Measurements from ENCODE around the gene UNC13D. TPM values are rescaled to one million over a fixed set of nuclear protein-coding genes. Genes with fewer than 3 reads are reported as not detected.

UNC13D gene
- total RNA-seq, 1 donor from 2014 or later = 3.1 TPM

- peak overlapping the region; percentile 69 for H3K4me3 Mint-ChIP-seq
- peaks cover 19% of the 10 kb centered on the region for H3K4me1 Mint-ChIP-seq
- H3K9me3 Mint-ChIP-seq = no peaks in the 10 kb centered on the region
- H3K27ac Mint-ChIP-seq (ENCODE audit: unreplicated experiment) = peak overlapping the region; percentile 67
- no peak for TF ChIP-seq CTCF (conservative IDR thresholded peaks at IDR 0.05)
- no peak for DNase-seq (ENCODE audit: low read depth, low spot score)
- no peaks in the 10 kb centered on the region for H3K36me3 Mint-ChIP-seq (ENCODE audit: low read depth)
- peaks cover 8% of the 10 kb centered on the region for H3K27me3 Mint-ChIP-seq (ENCODE audit: low read depth)
Measured at GRCh38 chr17:75828076-75828400, 16.2 kb downstream of the UNC13D start.

- no peaks in the 10 kb centered on the region for H3K9me3 Mint-ChIP-seq
- H3K27me3 Mint-ChIP-seq (ENCODE audit: low read depth) = peaks cover 8% of the 10 kb centered on the region
- peak; percentile 81 for DNase-seq (ENCODE audit: low read depth, low spot score)
- TF ChIP-seq CTCF (conservative IDR thresholded peaks at IDR 0.05) = peak; percentile 76
- peaks cover 16% of the 10 kb centered on the region for H3K4me1 Mint-ChIP-seq
- H3K4me3 Mint-ChIP-seq = peak overlapping the region; percentile 69
- H3K36me3 Mint-ChIP-seq (ENCODE audit: low read depth) = no peaks in the 10 kb centered on the region
- H3K27ac Mint-ChIP-seq (ENCODE audit: unreplicated experiment) = peak overlapping the region; percentile 67
Measured at GRCh38 chr17:75827308-75828075, 16.7 kb downstream of the UNC13D start.

GRCh38 chr17:75826561-75827307 is 17.5 kb downstream of the UNC13D start:
- H3K27me3 Mint-ChIP-seq (ENCODE audit: low read depth) = peaks cover 3% of the 10 kb centered on the region
- no peaks in the 10 kb centered on the region for H3K9me3 Mint-ChIP-seq
- peak overlapping the region; percentile 62 for H3K4me3 Mint-ChIP-seq
- no peak overlapping the region for H3K27ac Mint-ChIP-seq (ENCODE audit: unreplicated experiment)
- H3K36me3 Mint-ChIP-seq (ENCODE audit: low read depth) = no peaks in the 10 kb centered on the region
- TF ChIP-seq CTCF (conservative IDR thresholded peaks at IDR 0.05) = no peak
- H3K4me1 Mint-ChIP-seq = peaks cover 12% of the 10 kb centered on the region
- DNase-seq (ENCODE audit: low read depth, low spot score) = no peak

GRCh38 chr17:75825748-75826370 is 18.3 kb downstream of the UNC13D start:
- Mint-ChIP-seq H3K27me3 (ENCODE audit: low read depth) (peaks cover 3% of the 10 kb centered on the region), H3K27ac (ENCODE audit: unreplicated experiment) (no peak overlapping the region), H3K4me1 (peaks cover 12% of the 10 kb centered on the region), H3K9me3 (no peaks in the 10 kb centered on the region), H3K36me3 (ENCODE audit: low read depth) (peaks cover 6% of the 10 kb centered on the region), H3K4me3 (peak overlapping the region; percentile 15)
- no peak for TF ChIP-seq CTCF (conservative IDR thresholded peaks at IDR 0.05)
- DNase-seq (ENCODE audit: low read depth, low spot score) = no peak

GRCh38 chr17:75825149-75825552 is 19.1 kb downstream of the UNC13D start:
- Mint-ChIP-seq H3K4me1 (peaks cover 12% of the 10 kb centered on the region), H3K27me3 (ENCODE audit: low read depth) (peaks cover 3% of the 10 kb centered on the region), H3K27ac (ENCODE audit: unreplicated experiment) (no peak overlapping the region), H3K9me3 (no peaks in the 10 kb centered on the region), H3K4me3 (peak overlapping the region; percentile 31), H3K36me3 (ENCODE audit: low read depth) (peaks cover 7% of the 10 kb centered on the region)
- TF ChIP-seq CTCF (conservative IDR thresholded peaks at IDR 0.05) = no peak
- no peak for DNase-seq (ENCODE audit: low read depth, low spot score)
